Activated T-helper 1 cell treated with anti-CD3 and anti-CD28 coated beads, Interleukin-2, amount 50 U/mL, for 16 hours (primary cell): ENCODE data around the gene LAMP5.

Experiments used
- DNase-seq, 2 donors: peaks; one replicate each; pipeline ENCODE4 v3.0.0-alpha.2; 2020; ENCODE audit warnings: low read depth in 1 of 2, low spot score in 1 of 2

The LAMP5 gene

DNA sequence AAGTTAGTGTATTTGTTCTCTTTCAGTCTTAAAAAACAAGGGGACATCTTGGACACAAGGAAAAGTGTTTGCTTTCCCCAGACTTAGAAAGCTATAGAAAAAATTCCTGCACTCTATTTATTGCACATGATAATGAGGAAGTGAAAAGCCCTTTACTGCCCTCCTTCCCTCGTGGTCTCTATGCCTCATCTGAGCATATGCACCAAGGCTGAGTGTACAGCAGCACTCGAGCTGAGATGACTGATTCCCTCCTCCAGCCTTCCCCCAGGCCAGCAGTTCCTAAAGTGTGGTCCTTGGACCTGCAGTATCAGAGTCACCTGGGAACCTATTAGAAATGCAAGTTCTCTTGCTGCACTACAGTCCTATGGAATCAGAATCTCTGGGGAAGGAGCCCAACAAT, 14.3 kb upstream of the LAMP5 start:
- no peak for DNase-seq

DNA sequence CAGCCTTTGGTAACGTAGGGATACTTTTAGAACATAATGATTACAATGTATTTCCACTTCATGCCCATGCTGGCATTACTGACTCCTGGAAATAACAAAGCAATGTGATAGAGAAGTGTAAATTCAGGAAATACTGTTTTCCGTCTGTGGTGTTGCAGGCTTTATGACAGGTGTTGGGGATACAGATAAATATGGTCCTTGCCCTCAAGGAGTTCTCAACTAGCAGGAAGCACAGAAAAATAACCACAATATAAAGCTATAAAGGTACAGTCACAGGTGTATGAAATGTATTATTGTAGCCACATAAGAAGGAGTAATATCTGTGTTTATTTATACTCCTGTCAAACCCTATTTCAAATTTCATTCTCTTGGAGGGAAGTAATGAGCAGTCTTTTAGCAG, 12.9 kb upstream of the LAMP5 start:
- no peak for DNase-seq

DNA sequence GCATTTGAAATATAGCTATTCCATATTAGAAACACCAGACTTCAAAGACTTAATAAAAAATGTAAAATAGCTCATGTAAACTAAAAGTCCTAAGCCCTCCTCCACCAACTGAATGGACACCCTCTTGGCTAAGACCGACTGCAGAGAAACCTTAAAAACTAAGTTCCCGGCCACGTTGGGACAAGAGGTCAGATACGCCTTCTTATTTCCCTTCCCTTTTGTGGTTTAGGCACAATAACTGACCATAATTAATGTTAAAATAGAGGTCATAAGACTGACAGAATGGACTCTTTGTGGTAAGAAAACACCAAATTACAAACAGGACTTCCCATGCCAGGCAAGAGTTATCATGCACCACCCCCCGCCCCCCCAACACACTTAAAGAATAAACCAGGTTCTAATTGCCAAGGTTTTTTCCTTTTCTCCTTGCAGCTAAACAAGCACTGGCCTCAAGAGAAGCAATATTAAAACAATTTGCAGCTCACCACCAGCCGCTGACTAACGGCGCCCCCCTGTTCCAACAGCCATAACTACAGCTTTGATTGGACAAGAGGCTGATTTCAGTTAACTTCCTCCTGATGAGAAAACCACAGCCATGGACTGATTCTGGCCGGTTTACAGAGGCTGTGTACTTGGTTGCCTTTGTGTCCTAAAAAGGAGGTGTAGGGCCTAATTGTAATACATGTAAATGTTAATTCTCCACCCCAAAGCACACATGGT, 10.7 kb upstream of the LAMP5 start:
- no peak for DNase-seq

DNA sequence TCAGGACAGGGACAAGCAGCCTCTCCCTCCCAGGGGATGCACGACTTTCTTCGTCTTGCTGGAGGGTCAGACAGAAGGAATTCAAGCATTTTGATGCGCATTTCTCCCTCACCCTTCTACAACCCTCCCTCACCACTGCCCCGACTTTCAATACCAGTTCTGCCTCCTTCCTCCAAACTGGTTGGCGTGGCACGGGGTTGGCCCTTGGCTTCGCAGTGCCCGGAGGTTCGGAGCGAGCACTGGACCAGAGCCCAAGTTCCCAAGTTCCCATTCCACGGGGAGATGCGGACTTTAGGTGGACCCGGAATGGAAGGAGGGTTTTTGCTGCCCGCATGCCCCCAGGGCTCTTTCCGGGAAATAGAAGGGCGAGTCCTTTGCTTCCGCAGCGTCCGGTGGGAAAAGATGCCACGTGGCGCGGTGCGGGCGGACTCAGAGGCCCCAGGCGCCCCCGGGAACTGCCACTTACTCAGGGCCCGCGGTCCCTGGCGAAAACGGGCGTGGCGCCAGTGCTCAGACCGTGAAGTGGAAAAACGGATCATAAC, 8.0 kb upstream of the LAMP5 start:
- DNase-seq, result no peak

- no peak for DNase-seq
Observed at GRCh38 chr20:9506964-9507369, 7.4 kb upstream of the LAMP5 start.

DNA sequence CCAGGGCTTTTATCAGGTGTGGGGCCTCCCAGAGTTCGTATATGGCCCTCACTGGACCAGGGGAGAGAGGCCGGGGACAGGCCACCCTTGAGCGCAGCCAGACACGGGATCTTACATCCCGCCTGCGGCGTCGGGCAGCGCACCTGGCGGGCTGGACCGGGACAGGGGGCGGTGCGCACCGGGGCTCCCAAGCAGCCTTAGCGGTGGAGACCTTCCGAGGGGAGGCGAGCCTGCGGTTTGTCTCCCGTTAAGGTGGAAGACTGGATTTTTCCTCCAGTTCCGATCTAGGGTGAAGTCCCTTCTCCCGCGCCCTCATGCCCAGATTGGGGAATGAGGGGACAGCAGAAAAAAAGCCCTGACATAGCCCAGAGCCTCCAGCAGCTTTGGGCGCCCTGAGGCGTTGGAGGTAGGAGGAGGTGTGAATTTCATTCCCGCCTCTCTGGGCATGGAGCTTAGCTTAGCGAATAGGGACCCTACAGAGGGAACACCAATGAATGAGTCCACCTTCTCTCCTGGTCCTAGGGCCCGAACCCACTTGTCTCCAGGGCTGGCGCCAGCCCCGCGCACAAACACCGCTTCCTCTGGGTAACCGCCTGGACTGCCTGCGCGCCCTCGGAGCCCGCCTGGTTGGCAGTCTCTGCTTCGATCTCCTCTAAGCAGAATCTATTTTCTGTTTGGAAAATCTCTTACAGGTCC, 6.7 kb upstream of the LAMP5 start:
- DNase-seq, result no peak

DNA sequence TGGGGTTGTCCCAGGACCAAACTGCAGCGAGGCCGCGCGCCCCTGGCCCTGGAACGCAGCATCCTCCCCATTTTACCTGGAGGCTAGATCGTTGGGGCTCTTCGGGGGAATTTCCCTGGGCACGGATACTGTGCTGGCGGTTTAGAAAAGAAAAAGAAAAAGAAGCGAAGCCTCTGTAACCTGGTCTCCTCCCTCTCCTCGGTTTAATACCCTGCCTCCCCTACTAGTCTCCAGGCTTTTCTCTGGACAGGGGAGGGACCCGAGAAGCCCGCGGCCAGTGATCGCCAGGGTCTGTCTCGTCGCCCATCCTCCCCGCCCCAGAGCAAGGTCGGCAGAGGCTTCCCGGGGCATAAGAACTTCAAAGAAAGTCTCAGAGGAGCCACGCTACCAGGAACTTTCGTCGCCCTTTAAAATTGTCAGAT, 6.1 kb upstream of the LAMP5 start:
- no peak for DNase-seq

DNA sequence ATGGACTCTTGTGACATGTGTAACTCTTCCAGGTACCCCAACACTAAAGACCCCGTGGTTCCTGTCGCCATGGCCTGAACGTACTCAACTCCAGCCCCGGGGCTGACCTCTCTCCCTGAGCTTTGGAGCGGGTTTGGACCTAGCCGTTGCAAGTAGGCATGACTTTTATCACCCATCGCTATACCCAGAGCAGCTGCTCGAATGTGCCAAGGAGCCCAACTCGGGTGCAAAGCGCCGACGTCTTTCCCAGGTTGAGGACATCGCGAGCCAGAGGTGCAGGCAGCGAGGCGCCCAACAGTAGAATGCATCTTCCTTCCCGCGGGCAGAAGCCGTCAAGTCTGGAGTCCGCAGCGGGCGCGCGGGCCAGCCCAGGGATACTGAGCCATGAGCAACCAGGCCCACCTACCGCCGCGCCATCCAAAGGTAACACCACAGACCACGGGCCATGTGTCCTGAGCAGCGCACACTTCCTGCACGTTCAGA, 5.7 kb upstream of the LAMP5 start:
- no peak for DNase-seq

- DNase-seq, result no peak
Observed at GRCh38 chr20:9509246-9509645, 5.1 kb upstream of the LAMP5 start.

- DNase-seq, result no peak
Observed at GRCh38 chr20:9510911-9511310, 3.5 kb upstream of the LAMP5 start.

DNA sequence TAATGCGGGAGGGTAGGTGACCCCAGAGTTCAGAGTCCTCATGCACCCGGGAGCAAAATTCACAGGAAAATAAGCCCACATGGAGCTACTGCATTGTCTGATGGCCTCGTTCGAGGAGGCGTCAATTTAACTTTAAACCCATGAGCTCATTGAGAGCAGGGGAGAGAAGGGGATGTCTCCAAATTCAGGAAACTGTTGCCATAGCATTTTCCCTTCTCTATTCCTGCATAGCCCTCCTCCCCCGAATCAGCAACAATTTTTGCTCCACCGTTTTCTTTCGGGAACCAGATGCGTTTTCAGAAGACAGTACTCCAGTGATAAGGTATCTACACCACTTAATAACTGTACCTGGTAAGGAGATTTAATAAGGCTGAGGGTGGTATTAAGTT, 324 bp upstream of the LAMP5 start:
- DNase-seq, result no peak

DNA sequence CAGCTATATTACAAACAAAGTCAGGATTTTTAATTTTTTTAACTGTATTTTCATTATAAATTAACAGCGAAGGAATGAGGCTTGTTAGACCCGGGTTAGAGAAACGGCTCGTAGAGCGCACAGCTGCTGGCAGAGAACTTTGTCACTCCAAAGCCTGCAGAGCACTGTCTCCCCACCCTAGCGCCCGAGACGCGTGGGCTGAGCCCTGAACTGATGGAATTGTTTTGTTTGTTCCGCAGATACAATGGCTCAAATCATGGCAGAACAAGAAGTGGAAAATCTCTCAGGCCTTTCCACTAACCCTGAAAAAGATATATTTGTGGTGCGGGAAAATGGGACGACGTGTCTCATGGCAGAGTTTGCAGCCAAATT, 810 bp downstream of the LAMP5 start:
- DNase-seq, result no peak

GRCh38 chr20:9515741-9516233, 1.4 kb downstream of the LAMP5 start:
- no peak for DNase-seq

GRCh38 chr20:9516234-9516871, 2.0 kb downstream of the LAMP5 start:
- DNase-seq, result no peak

GRCh38 chr20:9517297-9518162, 3.1 kb downstream of the LAMP5 start:
- DNase-seq, result no peak

GRCh38 chr20:9518576-9519175, 4.3 kb downstream of the LAMP5 start:
- DNase-seq, result no peak

- no peak for DNase-seq
Observed at GRCh38 chr20:9520086-9520485, 5.7 kb downstream of the LAMP5 start.

DNA sequence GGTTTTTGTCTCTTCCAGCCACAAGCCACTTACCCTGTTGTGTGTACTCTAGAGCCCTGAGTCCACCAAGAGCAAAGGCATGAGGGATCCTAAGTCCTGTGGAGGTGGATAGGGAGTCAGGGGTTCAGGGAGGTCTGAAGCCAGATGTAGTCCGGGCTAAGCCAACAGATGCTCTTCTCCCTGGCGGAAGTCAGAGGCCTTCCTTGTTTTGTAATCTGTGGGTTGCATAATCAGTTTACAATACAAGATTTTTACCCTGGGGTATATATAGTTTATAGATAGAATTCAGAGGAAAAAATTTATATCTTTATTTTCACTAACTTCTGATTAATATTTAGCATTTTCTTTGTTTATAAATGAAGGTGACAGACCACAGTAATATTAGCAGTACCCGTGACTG, 9.2 kb downstream of the LAMP5 start:
- DNase-seq, result no peak

DNA sequence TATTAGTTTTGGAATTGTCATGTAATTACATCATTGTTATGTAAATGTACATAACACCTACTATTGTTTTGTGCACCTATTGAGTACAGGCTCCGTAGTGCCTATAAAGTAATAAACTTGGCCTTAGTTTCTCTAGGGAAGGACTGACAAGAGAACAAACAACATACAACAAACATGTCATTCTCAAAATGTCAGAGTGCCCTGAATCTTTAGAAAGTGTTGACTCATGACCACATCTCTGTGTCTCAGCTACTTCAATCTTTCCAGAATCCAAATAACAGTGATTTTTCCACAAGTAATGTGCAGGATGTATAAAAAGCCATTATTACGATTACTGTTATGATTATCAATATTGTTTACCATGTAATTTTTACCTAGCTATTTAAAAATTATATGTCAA, 17.2 kb downstream of the LAMP5 start:
- no peak for DNase-seq

GRCh38 chr20:9532069-9532838, 17.9 kb downstream of the LAMP5 start:
- DNase-seq, result no peak
